ENCODE results near the gene CDH18. TPM values are rescaled to one million over a fixed set of nuclear protein-coding genes. Genes with fewer than 3 reads are reported as not detected.

CDH18 gene
- total RNA-seq, 1 experiment from 2014 or later: 7.0 TPM

GRCh38 chr5:19806756-19807155 lies 181.2 kb downstream of the CDH18 start:
- TF ChIP-seq CTCF (IDR thresholded peaks at IDR 0.05): no peak
- no peak for TF ChIP-seq TCF7L2 (IDR thresholded peaks at IDR 0.05; ENCODE audit: low read depth, low read length)
- no peak for TF ChIP-seq REST (IDR thresholded peaks at IDR 0.05; ENCODE audit: insufficient read depth in 1 of 2, low read depth in 2 of 2, low read length in 1 of 2)
- TF ChIP-seq SIN3A (IDR thresholded peaks at IDR 0.05; ENCODE audit: borderline replicate concordance, insufficient read depth, low read depth, low read length): no peak
- TF ChIP-seq POLR2AphosphoS5 (IDR thresholded peaks at IDR 0.05; ENCODE audit: low read depth, low read length): no peak
- Histone ChIP-seq H3K4me3 (ENCODE audit: low read depth in 2 of 2, low read length in 2 of 2) (no peak overlapping the region), H3K9me3 (ENCODE audit: control insufficient read depth, insufficient read depth, low read depth, low read length) (no peaks in the 10 kb centered on the region; the same call in 1 of the 2 replicates), H3K4me1 (ENCODE audit: control insufficient read depth, insufficient read depth, low read length) (no peaks in the 10 kb centered on the region), H3K36me3 (ENCODE audit: control insufficient read depth, insufficient read depth, low read length) (no peaks in the 10 kb centered on the region), H3K27me3 (ENCODE audit: control insufficient read depth, insufficient read depth, low read length) (no peaks in the 10 kb centered on the region), H3K27ac (ENCODE audit: low read length) (no peak overlapping the region)
- no TSS peak for BruUV-seq (replicated peaks)
- ATAC-seq (no peak), DNase-seq (ENCODE audit: low read depth, low spot score) (no peak)
- ChIA-PET CTCF (no interaction called here), POLR2A (no interaction called here)
- in situ Hi-C loops (cut with HindIII; ENCODE audit: low pct_unique_long_range_greater_than_20kb, low sequenced_read_pairs): no loop called here
- intact Hi-C loops (cut with micrococcal nuclease; ENCODE audit: unreplicated experiment): no loop called here

- DNase-seq (ENCODE audit: low read depth, low spot score) (no peak), ATAC-seq (no peak)
- no peak overlapping the region for H3K4me3 ChIP-seq (ENCODE audit: low read depth in 2 of 2, low read length in 2 of 2)
- no TSS peak for BruUV-seq (replicated peaks)
- no peaks in the 10 kb centered on the region for H3K27me3 ChIP-seq (ENCODE audit: control insufficient read depth, insufficient read depth, low read length)
- intact Hi-C loops (cut with micrococcal nuclease; ENCODE audit: unreplicated experiment) (no loop called here), in situ Hi-C loops (cut with HindIII; ENCODE audit: low pct_unique_long_range_greater_than_20kb, low sequenced_read_pairs) (no loop called here)
- no peak overlapping the region for H3K27ac ChIP-seq (ENCODE audit: low read length)
- ChIA-PET POLR2A (no interaction called here), CTCF (no interaction called here)
- H3K9me3 ChIP-seq (ENCODE audit: control insufficient read depth, insufficient read depth, low read depth, low read length): no peaks in the 10 kb centered on the region; the same call in 1 of the 2 replicates
- no peaks in the 10 kb centered on the region for H3K36me3 ChIP-seq (ENCODE audit: control insufficient read depth, insufficient read depth, low read length)
- no peaks in the 10 kb centered on the region for H3K4me1 ChIP-seq (ENCODE audit: control insufficient read depth, insufficient read depth, low read length)
- no peak for TF ChIP-seq REST (IDR thresholded peaks at IDR 0.05; ENCODE audit: insufficient read depth in 1 of 2, low read depth in 2 of 2, low read length in 1 of 2)
- TF ChIP-seq TCF7L2 (IDR thresholded peaks at IDR 0.05; ENCODE audit: low read depth, low read length): no peak
- TF ChIP-seq CTCF (IDR thresholded peaks at IDR 0.05): no peak
- no peak for TF ChIP-seq POLR2AphosphoS5 (IDR thresholded peaks at IDR 0.05; ENCODE audit: low read depth, low read length)
- TF ChIP-seq SIN3A (IDR thresholded peaks at IDR 0.05; ENCODE audit: borderline replicate concordance, insufficient read depth, low read depth, low read length): no peak
These were observed 185.3 kb downstream of the CDH18 start for GRCh38 chr5:19802686-19803085.

Data from Panc1 (cell line).